Stimulated activated CD8-positive, alpha-beta memory T cell treated with anti-CD3 and anti-CD28 coated beads, Interleukin-12 subunit alpha, Interleukin-12 subunit beta, amount 100 ng/mL, for 24 hours (primary cell): ENCODE measurements around the gene PITPNB.

Experiments
- DNase-seq: peaks from one replicate; pipeline ENCODE4 v3.0.0-alpha.2; 2020; ENCODE audit errors: extremely low read depth

The PITPNB gene

DNA sequence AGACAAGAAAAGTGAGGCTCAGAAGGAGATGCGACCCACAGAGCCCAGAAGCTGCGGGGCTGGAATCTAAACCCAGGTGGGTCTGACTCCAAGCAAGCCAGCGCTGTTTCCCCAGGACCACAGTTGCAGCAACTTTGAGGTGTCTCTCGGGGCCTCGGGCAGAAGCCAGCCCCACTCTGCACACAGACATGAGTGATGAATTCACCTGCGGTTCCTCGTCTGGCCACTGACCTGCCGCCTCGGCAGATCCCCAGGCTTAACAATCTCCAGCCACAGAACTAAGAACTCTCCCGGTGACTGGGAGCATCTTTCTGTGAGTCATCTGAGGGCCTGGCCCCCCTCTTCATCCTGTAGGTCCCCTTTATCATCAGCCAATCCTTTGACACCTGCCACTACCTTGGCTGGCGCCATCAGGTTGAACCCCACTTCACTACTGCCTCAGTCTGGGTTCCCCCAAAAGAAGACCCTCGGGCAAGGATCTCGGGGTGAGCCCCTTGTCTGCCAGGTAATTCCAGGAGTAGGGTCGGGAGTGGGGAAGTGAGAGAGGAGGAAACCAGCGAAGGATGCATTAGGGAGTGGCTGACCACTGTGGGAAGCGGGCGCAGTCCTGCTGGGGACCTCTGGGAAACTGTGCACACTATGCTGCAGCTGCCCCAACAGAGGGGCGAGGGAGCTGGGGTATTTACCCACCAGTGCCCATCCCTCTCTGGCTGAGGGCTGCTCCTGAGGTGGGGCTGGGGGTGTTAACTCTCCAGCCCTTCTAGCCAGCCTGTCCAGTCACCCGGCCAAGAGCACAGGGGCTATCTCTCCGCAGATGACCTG is 84.5 kb downstream of the PITPNB start:
- DNase-seq = no peak

DNA sequence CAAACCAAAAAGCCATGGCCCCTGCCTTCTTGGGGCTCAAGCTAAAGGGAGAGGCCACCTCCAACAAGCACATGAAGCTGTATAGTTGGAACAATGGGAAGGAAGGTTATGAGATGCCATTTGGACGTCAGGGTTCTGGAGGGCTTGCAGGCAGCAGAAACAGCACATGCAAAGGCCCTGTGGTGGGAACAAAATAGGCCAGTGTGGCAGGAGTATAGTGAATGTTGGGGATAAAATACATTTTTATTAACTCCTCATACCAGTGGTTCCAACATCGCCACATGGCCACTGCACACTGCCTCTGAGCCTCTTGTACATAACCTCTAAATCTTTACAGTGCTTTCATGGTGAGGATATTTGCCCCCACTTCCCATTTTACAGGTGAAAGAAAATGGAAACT is 85.3 kb downstream of the PITPNB start:
- DNase-seq = no peak

DNA sequence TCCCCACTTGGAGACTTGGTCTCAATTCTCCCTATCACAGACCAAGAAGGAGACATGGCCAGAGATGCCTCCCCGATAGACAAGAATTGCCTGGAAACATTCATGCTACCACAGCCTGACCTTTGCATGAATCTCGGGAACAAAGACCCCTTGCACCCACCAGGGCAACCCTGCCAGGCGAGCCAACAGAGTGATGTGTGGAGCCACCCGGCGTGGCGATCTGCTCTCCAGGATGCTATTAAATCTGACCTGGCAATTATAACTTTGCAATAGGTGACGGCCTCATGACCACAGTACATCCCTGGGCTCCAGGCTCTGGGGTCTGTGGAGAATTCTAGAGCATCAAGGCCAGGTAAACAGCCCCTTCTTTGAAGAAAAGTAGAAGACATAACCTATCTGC is 86.5 kb downstream of the PITPNB start:
- DNase-seq = no peak

DNA sequence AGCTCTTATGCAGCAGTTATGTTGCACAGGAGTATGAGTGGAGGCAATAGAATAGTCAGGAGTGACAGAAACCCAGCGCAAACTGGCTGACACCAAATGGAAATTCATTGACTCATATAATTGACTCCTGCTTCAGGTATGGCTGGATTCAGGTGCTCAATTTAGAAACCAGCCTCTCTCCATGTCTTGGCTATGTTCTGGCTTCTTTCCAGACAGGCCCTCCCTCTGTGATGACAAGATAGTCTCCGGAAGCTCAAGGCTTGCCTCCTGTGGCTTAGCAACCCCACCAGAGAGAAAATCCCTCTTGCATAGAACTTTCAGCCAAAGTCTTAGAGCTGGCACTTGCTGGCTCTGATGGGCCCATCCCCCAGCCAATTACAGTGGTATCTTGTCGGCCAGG is 89.4 kb downstream of the PITPNB start:
- DNase-seq = no peak

DNA sequence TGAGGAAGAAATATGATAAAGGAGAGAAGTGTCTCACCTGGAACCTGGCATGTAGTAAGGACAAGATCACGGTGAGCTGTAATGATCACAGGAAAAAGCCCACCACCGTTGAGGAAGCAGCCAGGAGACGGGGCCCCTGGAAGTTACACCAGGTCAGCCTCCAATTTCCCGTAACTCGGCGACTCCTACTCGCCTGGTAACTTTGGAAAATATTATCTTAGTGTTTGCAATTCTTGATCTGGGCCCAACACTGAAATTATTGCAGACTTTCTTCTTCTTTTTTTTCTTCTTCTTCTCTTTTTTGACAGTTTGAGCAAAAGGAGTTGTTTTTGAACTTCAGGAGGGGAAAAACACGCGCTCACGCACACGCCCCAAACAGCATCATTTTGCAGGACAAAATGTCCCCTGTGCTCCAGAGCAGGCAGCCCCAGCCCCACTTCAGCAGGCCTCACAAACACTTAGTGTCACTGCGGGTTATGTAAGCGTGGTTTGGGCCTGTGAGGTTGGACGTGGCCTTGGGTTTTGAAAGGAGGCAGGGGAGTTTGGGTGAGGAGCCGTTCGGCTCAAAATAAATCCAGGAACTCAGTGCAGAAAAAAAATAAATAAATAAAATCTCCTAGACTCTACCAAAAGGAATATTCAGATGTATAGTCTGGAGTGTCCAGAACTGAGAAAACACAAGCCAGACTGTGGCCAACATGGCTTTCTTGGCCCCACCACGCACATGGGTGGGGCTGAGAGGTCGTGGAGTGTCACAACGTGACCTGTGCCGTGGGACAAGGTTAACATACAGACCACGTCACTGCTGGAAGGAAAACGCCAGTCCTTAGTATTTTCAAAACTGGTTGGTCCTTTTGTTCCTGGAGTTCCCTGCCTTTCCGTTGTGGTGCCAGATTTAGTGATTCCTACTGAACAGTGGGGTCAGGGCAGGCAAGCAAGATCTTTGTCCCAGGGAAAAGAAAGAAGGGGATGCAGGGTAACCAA is 91.2 kb downstream of the PITPNB start:
- no peak for DNase-seq

DNA sequence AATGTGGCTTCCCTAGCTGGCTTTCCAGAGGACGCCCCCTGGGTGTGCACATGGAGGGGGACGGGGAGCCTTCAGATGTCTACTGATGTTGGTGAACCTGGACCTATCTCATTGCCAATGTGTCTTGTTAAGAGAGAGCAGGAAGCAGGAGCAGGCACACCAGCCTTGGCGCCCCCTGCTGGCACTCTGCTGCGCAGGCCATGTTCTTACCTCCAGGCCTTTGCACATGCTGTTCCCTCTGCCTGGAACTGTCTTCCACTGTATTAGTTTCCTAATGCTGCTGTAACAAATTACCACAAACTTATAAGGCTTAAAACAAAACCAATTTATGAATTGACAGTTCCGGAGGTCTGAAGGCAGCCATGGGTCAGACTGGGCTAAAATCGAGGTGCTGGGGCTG is 93.9 kb downstream of the PITPNB start:
- DNase-seq = no peak

DNA sequence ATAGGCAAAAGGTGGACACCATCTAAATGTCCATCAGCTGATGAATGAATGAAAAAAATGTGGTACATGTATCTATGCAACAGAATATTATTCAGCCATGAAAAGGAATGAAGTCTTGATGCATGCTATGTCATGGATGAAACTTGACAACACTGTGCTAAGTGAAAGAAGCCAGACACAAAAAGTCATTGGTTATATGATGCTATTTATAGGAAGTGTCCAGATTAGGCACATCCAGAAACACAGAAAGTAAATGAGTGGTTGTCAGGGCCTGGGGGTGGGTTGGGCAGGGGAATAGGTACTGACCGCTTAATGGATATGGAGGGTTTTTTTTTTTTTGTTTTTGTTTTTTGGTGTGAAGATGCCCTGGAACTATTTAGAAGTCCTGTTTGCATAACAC is 95.8 kb downstream of the PITPNB start:
- DNase-seq = no peak

DNA sequence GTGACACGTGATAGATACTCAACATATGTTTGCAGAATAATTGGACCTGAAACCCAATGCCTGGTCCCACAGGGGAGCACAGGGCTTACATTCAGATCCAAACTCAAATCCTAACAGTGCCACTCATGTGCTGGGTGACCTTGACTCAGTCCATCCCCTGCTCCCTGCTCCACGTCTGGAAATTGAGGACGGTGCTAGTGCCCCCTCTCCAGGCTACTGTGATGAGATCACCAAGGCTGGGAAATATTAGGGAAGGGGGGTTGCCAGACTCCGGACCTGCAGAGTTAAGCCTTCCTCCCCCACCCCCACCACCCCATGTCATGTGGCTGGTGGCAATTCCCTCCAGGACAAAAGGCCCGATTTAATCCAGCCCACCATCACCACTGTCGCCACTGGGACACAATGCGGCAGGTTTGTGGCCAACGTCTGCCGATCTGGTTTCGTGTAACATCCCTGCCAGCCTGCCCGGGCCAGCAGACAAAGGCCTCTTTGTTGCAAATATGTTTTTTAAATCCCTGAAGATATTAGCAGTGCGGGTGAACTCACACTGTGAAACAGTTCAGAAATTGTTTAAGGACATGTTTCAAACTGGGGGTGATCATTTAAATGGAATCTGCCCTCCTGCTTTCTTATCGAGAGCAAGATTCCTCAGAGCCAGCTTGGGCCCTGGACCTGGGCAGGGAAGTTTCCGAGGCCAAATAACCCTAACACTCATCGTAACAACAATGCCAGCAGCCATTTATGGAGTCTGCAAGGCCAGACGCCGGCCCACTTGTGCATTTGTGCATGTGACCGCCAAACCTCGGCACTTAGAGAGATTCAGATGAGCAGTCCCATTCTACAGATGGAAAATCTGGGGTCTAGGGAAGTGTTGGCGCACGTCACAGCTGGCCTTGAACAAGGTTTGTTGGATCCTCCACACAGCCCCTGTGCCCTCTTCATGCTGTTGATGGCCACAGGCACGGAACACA is 97.9 kb downstream of the PITPNB start:
- no peak for DNase-seq

DNA sequence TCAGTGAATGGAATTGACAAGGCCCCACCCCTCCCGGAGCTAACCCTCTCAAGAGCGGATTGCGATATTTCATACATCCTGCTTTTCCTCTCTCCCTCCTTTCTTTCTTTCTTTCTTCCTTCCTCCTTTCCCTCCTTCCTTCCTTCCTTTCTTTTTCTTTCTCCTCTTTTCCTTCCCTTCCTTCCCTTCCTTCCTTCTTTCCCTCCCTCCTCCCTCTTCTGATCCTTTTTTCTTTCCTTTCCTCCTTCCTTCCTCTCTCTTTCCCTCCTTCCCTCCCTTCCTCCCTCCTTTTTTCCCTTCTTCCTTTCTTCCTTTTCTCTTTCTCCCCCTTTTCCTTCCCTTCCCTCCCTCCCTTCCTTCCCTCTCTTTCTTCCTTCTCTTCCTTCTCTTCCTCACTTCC is 102.5 kb downstream of the PITPNB start:
- DNase-seq = no peak

DNA sequence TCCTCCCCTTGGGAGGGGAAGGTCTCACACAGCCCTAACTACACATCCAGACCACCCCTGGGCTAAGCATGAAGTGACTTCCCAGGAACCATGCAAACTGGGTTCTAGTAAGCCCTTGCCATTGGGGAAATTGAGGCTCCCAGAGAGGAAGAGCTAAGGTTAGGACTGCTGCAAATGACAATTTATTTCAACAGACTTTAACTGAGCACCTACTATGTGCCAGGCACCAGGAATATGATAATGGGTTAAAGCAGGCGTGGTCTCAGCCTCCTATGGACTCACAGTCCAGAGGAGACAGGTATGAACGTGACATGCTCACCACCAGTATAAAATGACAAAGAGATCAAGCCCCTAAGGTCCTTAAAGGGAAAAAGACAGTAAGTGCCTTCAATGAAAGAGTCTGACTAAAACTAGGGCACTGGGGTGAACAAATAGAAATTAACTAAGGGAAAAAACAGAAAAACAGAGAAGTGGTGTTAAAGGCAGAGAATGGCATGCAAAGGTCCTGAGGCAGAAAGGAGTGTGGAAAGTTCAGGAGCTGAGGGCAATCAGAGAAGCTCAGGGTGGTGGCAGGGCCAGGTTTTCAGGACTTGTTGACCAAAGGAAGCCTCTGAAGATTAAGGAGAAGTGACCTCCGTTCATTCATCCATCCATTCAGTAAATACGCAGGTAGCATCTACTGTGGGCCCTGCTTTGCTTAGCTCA is 103.1 kb downstream of the PITPNB start:
- no peak for DNase-seq

DNA sequence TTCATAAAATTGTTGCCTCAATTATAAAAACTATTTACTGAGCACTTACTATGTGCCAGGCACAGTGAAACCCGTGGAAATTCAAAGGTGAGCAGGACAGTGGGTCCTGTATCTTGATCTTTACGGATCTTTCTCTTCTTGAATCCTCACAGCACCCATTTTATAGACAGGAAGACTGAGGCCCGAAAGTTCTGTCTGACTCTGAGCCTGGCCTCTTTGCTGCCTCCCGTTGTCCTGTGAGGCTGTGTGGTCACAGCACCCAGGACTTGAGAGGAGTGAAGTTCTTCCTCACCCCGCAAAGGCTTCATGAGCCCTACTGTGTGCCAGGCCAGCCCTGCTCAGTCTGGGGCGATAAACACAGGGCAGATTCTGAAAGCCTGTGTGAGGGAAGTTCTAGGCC is 104.1 kb downstream of the PITPNB start:
- no peak for DNase-seq

DNA sequence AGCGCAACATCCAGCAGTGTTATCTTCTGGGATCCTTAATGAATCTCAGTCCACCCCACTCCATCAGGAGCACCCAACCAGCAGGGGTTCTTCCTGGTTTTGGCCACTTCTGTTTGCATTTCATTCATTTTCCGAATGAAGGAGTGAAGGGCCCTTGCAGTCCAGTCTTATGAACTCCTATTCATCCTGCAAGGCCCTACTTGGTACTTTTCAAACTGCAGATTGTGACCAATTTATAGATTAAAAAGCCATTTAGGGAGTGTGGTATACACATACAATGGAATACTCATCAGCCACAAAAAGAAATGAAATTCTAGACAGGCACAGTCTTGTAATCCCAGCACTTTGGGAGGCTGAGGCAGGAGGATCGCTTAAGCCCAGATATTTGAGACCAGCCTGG is 107.3 kb downstream of the PITPNB start:
- DNase-seq = no peak

DNA sequence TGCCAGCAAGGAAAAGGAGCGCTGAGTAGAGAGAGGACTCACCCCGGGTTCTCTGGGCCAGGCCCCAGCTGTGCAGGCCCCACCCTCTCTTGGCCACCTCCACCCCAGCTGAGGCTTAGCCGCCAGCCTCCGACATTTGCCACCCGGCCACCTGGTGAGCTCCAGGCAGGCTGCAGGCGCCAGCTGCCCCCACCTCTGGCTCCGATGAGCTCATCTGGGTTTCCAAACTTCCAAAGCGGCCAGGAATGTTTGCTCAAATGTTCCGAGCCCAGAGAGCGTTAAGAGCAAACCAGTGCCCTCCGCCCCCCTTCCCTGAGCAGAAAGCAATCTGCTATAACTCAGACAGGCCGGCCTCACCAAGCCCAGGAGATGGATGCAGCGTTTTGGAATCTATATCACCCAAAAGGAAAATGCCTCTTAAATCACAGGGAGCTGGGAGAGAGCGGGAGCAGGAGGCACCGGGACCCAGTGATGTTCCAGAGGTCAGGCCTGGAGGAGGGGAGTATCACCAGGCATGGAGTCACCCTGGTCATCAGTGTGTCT is 108.4 kb downstream of the PITPNB start:
- no peak for DNase-seq

DNA sequence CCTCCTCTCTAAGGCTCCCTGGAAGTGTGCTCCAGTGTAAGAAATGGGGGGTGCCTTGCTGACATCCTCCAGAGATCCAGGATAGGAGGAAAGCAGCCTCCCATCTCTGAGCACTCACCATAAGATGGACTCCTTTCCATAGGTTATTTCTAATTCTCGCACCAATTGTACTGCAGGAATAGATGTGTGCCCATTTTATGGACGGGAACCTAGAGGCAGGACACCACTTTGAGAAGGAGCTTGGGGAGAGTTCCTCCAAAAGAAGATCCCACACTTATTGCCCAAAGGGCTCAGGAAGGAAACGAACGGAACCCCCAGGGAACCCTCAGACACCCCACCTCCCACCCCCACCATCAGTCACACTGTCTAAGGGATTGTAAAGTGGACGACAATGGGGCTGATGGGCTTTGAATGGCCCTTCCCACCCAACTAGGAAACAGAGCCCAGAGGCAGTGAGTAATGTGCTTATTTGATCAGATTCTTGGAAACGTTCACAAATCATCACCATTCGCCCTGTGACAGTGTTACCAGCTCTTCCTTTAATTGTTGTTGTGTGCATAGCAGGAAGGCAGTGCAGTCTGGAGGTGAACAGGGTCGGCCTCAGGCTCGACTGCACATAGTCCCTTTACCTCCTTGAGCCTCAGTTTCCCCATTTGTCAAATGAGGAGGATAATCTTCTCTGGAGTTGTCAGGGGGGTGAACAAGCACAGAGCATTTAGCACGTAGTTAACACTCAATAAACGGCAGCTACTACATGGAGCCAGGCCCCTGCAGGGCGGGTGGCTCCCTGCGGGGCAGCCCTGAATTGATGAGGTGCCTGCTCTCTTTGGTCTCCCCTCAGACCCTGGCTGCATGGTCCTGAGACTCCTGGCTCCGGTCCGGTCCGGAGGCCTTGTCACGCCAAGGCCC is 109.1 kb downstream of the PITPNB start:
- DNase-seq = no peak

DNA sequence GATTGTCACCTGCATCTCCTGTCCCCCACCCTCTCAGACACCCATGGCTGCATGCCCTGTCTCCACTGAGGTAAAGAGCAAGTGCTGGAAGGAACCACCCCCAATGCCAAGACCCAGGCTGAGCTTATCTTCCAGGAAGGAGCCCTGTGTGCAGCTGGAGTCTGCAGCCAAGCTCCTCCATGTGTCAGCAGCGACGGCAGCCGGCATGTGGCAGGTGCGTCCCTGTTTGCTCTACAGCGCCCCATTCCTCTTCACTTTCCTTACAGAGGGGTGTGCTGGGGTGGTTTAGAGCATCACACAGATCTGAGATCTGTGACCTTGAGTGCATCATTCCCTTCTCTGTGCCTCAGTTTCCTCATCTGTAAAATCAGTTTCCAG is 109.8 kb downstream of the PITPNB start:
- no peak for DNase-seq

DNA sequence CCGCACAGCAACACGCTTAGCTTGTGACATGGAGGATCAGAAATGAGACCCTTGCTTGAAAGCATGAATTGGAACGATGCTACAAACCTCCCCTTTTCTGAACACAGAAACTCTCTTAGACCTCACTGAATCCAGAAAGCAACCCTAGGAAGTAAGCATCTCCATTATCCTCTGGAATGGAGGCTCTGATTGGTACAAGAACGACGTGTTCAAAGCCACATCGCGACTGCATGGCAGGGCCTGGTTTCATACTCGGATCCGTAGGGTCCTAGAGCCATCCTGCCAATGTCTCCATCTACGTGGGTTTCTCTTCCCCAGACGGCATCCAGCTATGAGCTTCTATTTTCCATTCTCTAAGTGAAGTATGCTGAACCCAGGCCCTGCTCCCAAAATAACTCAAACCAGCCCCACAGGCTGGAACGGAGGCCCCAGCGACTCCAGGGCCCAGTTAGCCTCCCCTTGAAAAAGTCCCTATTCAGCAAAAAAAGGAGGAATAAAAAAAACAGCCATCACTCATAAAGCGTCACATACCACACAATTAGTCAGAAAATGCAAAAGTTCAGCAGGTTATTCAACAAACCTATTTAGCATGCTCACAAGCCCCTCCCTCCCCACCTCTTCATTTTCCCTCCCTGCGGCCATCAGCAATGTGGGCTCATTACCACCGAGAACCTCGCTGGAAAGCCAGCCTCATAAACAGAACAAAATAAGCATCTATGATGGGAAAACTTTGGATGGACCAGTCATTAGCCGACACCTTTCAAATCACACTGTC is 110.4 kb downstream of the PITPNB start:
- DNase-seq = no peak

DNA sequence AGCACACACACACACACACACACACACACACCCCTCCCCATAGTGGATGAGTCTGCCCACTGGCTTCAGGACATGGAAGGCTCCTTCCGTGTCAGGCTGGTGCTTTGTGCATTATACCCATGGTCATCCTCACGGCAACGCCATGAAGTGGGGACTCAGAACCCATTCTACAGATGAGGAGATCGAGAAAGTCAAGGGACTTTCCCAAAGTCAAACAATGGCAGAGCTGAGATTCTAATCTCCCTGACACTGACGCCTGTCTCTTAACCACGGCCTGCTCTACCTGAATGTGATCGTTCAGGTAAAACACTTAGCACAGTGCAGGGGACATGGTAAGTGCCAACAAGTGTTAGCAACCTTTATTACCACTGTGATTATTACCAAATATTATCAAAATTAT is 113.2 kb downstream of the PITPNB start:
- no peak for DNase-seq

DNA sequence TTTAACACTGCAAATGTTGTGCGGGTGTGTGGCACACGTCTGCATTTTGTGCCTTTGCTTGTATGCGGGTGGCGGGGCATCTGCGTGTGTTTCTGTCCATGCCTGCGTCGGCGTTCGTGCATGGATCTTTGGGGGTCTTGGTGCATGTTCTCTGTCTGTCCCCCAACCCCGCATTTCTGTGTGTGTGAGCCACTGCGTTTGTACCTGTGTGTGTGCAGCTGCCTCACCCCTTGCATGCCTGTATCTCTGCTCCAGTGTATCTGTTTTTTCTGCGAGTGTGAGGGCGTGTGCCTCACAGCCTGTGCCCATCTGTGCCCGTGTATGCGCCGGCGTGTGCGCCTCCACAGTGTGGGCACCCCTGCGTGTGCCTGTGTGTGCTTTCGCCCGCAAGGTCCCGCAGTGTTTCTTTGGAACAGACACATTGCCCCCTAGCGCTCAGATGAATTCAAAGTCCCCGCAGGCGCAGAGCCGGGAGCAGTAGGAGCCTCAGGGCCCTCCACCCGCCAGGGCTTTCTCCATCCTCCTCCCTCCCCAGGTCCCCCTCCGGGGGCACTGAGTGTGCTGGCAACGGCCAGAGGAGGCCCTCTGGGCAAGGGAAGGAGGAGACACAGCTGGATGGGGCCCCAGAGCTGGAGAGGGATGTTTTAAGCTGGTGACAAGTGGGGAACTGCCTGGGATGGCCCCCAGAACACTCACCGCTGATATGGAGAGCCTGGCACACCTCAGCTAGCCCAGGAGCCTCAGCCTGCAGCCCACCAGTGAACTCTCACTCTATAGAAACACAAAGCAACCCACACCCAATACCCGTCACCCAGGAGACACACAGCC is 114.4 kb downstream of the PITPNB start:
- DNase-seq = no peak
